GM12878 (cell line): ENCODE measurements around the gene SIGLEC10. TPM values are rescaled to one million over a fixed set of nuclear protein-coding genes. Genes with fewer than 3 reads are reported as not detected.

Source experiments
- ATAC-seq: fragments of 200-7000 bp; cut with Tn5 transposase; 3 replicates; pipeline ENCODE4 v1.9.1; 2020; ENCODE audit warnings: mild to moderate bottlenecking, moderate library complexity
- BruUV-seq: library from RNA; stranded (reverse); fragments of 400-500 nt; replicated peaks from 2 replicates; lab custom pipeline; 2021; lab: Mats Ljungman, UMichigan
- CTCF ChIA-PET: fragments of 300-600 bp; sonication (Branson Sonifier 250); formaldehyde crosslinking; extraction: SDS; loops from one replicate; lab custom pipeline; 2021; ENCODE audit warnings: inconsistent platforms; lab: Yijun Ruan, JAX
- POLR2A ChIA-PET: fragments of 350-600 bp; formaldehyde crosslinking; extraction: SDS; loops from one replicate; lab custom pipeline; 2021; ENCODE audit warnings: inconsistent platforms; lab: Charles Lee
- RAD21 ChIA-PET: fragments of 300-600 bp; sonication (Branson Sonifier 250); formaldehyde crosslinking; loops from one replicate; lab custom pipeline; 2023; ENCODE audit warnings: antibody characterized with exemption; ENCODE audit not compliant: unreplicated experiment; lab: Charles Lee
- SMC1A ChIA-PET: fragments of 300-600 bp; sonication (Branson Sonifier 250); formaldehyde crosslinking; loops from one replicate; lab custom pipeline; 2023; ENCODE audit not compliant: unreplicated experiment, uncharacterized antibody; lab: Charles Lee
- DNase-seq: peaks from one replicate; pipeline ENCODE4 v3.0.0-alpha.2; 2011; ENCODE audit warnings: low read depth, low spot score
- FAIRE-seq: peaks from 3 replicates; lab custom pipeline; 2011; peaks lifted over from hg19 to GRCh38; lab: Jason Lieb, UNC
- H2AFZ ChIP-seq: 2 replicates; pipeline ENCODE4 v1.6.0; 2011; ENCODE audit warnings: low read depth, low read length, control low read depth; ENCODE audit not compliant: control insufficient read depth
- H3K27ac ChIP-seq: 2 replicates; pipeline ENCODE4 v1.5.1; 2011; ENCODE audit warnings: control low read depth; ENCODE audit not compliant: control insufficient read depth, insufficient read depth
- H3K27me3 ChIP-seq, 2 experiments: replicated peaks in 1 of 2; 2 replicates each; pipeline versions ENCODE4 v1.6.0 to v1.6.1; 2011; ENCODE audit warnings: low read length in 1 of 2; ENCODE audit not compliant: control insufficient read depth in 2 of 2, insufficient read depth in 2 of 2
- H3K36me3 ChIP-seq, 2 experiments: 2 replicates each; pipeline ENCODE4 v1.5.1; 2011; ENCODE audit warnings: low read length in 1 of 2; ENCODE audit not compliant: control insufficient read depth in 2 of 2, insufficient read depth in 2 of 2
- H3K4me1 ChIP-seq: 2 replicates; pipeline ENCODE4 v1.6.1; 2011; ENCODE audit warnings: mild to moderate bottlenecking, low read length, moderate library complexity, mixed read lengths; ENCODE audit not compliant: control insufficient read depth, insufficient read depth
- H3K4me2 ChIP-seq: 2 replicates; pipeline ENCODE4 v1.6.0; 2011; ENCODE audit warnings: control low read depth; ENCODE audit not compliant: control insufficient read depth, insufficient read depth
- H3K4me3 ChIP-seq: fragments of 200-600 bp; sonication (generic); 2 replicates; pipeline ENCODE4 v1.5.1; 2016
- H3K79me2 ChIP-seq: 2 replicates; pipeline ENCODE4 v1.6.0; 2011; ENCODE audit warnings: low read length; ENCODE audit not compliant: control insufficient read depth, insufficient read depth
- H3K9ac ChIP-seq: 2 replicates; pipeline ENCODE4 v1.8.0; 2011; ENCODE audit warnings: low read length, control low read depth, mixed read lengths; ENCODE audit not compliant: control insufficient read depth, insufficient read depth
- H3K9me3 ChIP-seq: replicated peaks from 3 replicates; pipeline ENCODE4 v1.5.1; 2011; ENCODE audit warnings: mild to moderate bottlenecking, low read length; ENCODE audit not compliant: control insufficient read depth, insufficient read depth
- H4K20me1 ChIP-seq: 2 replicates; pipeline ENCODE4 v1.6.0; 2011; ENCODE audit not compliant: control insufficient read depth, insufficient read depth
- ASH2L ChIP-seq: fragments of 300-600, 200-600 bp; sonication (generic); IDR thresholded peaks from 2 replicates; pipeline ENCODE4 v1.6.1; 2017; ENCODE audit warnings: low read depth, mild to moderate bottlenecking, borderline replicate concordance
- RB1 ChIP-seq: fragments of 450-650 bp; formaldehyde crosslinking; IDR thresholded peaks from 2 replicates; pipeline ENCODE4 v1.6.1; 2017; ENCODE audit warnings: mild to moderate bottlenecking, borderline replicate concordance
- TCF7 ChIP-seq: IDR thresholded peaks from 2 replicates; pipeline ENCODE4 v1.6.1; 2014; ENCODE audit warnings: antibody characterized with exemption, borderline replicate concordance
- YY1 ChIP-seq: IDR thresholded peaks from 2 replicates; pipeline ENCODE4 v1.6.1; 2011; ENCODE audit warnings: low read depth, mild to moderate bottlenecking, low read length
- ZBTB4 ChIP-seq: fragments of 450-650 bp; formaldehyde crosslinking; IDR thresholded peaks from 2 replicates; pipeline ENCODE4 v1.4.0; 2022; ENCODE audit warnings: mild to moderate bottlenecking, moderate library complexity
- ZNF622 ChIP-seq: fragments of 450-650 bp; IDR thresholded peaks from 2 replicates; pipeline ENCODE4 v1.6.1; 2017; ENCODE audit warnings: mild to moderate bottlenecking, inconsistent platforms
- WGBS: methylation state at CpG from one replicate; pipeline ENCODE4 v1.1.6; 2016; ENCODE audit warnings: low lambda C conversion rate; ENCODE audit not compliant: insufficient replicate concordance, insufficient coverage; ENCODE audit errors: missing lambda C conversion rate; 5-methylcytosine and 5-hydroxymethylcytosine counted together
- in situ Hi-C: fragments of 300-500 bp; cut with MboI; formaldehyde crosslinking; loops from 9 replicates; pipeline ENCODE4 v1.14.3; 2018; ENCODE audit warnings: mixed read lengths
- intact Hi-C: fragments of 100-400 bp; cut with micrococcal nuclease; formaldehyde crosslinking; loops from one replicate; pipeline ENCODE4 v1.14.2; 2022; ENCODE audit not compliant: unreplicated experiment
- polyA plus RNA-seq, 11 experiments: library from polyadenylated mRNA; depleted of rRNA in 4 of 11; unstranded in 6 of 11; stranded (reverse) in 5 of 11; fragments of >200 nt; fragmentation: Nextera tagmentation in 4 of 11; fragmentation: Illumina TruSeq in 1 of 11; extraction: Ambion mirVana in 4 of 11; extraction: Trizol in 1 of 11; gene quantifications; 1 replicate in 1 of 11; 2 replicates in 10 of 11; pipeline versions ENCODE4 v1.2.1 to v1.2.3, GENCODE V29; 2011 to 2016; ENCODE audit warnings: inconsistent platforms in 2 of 11, missing spikeins in 2 of 11, low read depth in 1 of 11
- total RNA-seq, 4 experiments: library from RNA; depleted of rRNA in 3 of 4; stranded (reverse); fragments of >200 nt in 3 of 4; fragmentation: Illumina TruSeq in 1 of 4; extraction: Trizol in 1 of 4; gene quantifications; 2 replicates each; pipeline versions ENCODE4 v1.2.1 to v1.2.3, GENCODE V29; 2013 to 2021

SIGLEC10 gene
- total and polyA plus RNA-seq, 10 of the 15 experiments (the other 5 are each of a cell fraction or from before 2014, with no cell fraction given), result 2.3 to 16.8 (median 7.8) TPM

- TF ChIP-seq ZBTB4 (CRISPR knock-in tag) (no peak), ASH2L (no peak), ZNF622 (no peak), YY1 (no peak)
- TF ChIP-seq, all 136 proteins: peak for 0
Observed at GRCh38 chr19:51431124-51431523, 13.7 kb upstream of the SIGLEC10 start (continued).

GRCh38 chr19:51430221-51430620, 12.8 kb upstream of the SIGLEC10 start:
- POLR2A ChIA-PET, result no interaction called here
- CTCF ChIA-PET, result interaction anchor here (1.1 kb wide), 1 partner anchor 9 kb away, joined by 3 read pairs; no protein-coding TSS in a partner anchor

More at GRCh38 chr19:51430221-51430620, 12.8 kb upstream of the SIGLEC10 start:
- Histone ChIP-seq H4K20me1 (no peaks in the 10 kb centered on the region), H3K4me3 (no peak overlapping the region), H3K9me3 (no peaks in the 10 kb centered on the region), H3K27ac (no peak overlapping the region), H3K79me2 (no peaks in the 10 kb centered on the region), H3K4me1 (no peaks in the 10 kb centered on the region), H3K27me3 (peaks cover 0 to 2% of the 10 kb centered on the region in 2 experiments; a peak in 2 of 4 replicates), H3K4me2 (no peak overlapping the region), H2AFZ (no peak overlapping the region), H3K36me3 (no peaks in the 10 kb centered on the region), H3K9ac (no peak overlapping the region)
- no peak for FAIRE-seq
- ATAC-seq, result no peak
- no TSS peak for BruUV-seq
- RAD21 ChIA-PET, result interaction anchor here (0.5 kb wide), 1 partner anchor 34 kb away, joined by 3 read pairs; no protein-coding TSS in a partner anchor
- SMC1A ChIA-PET, result no interaction called here
- intact Hi-C loops (no loop called here), in situ Hi-C loops (no loop called here)
- no peak for TF ChIP-seq TCF7
- no peak for TF ChIP-seq RB1
- 19% methylated on average over 3 of the region's 3 CpGs for WGBS
- no peak for DNase-seq
